IPS-18c (cell line): ENCODE data around the gene ZFAND2A.
"Not testable (repeated sequence)": the region's sequence is repeated elsewhere in the genome, so short reads cannot be mapped to it uniquely, and the experiment has no call there.

Source experiments
- H3K4me3 ChIP-seq: 2 replicates; pipeline ENCODE4 v1.7.0; 2013; ENCODE audit warnings: low read depth, mild to moderate bottlenecking, low read length, moderate library complexity; ENCODE audit not compliant: insufficient read depth
- H3K9me3 ChIP-seq: one replicate; pipeline ENCODE4 v1.6.1; 2013; ENCODE audit warnings: mild to moderate bottlenecking, low read length, moderate library complexity; ENCODE audit not compliant: control insufficient read depth, insufficient read depth

The ZFAND2A gene

GRCh38 chr7:1119201-1119600 is 40.8 kb downstream of the ZFAND2A start:
- Histone ChIP-seq H3K4me3 (no peak overlapping the region), H3K9me3 (peaks cover 2% of the 10 kb centered on the region)

GRCh38 chr7:1117321-1117928 is 42.6 kb downstream of the ZFAND2A start:
- Histone ChIP-seq H3K4me3 (no peak overlapping the region), H3K9me3 (no peaks in the 10 kb centered on the region)

GRCh38 chr7:1116383-1117008 is 43.5 kb downstream of the ZFAND2A start:
- not testable (repeated sequence) for H3K4me3 ChIP-seq, H3K9me3 ChIP-seq

- H3K4me3 ChIP-seq = not testable (repeated sequence)
These were observed 44.6 kb downstream of the ZFAND2A start for GRCh38 chr7:1115171-1116045.

GRCh38 chr7:1114505-1114904 is 45.5 kb downstream of the ZFAND2A start:
- H3K9me3 ChIP-seq = peaks cover 2% of the 10 kb centered on the region

More at GRCh38 chr7:1115171-1116045, 44.6 kb downstream of the ZFAND2A start:
- H3K9me3 ChIP-seq = not testable (repeated sequence)

GRCh38 chr7:1114088-1114487 is 45.9 kb downstream of the ZFAND2A start:
- H3K9me3 ChIP-seq = peaks cover 2% of the 10 kb centered on the region
- H3K4me3 ChIP-seq = no peak overlapping the region

More at GRCh38 chr7:1114505-1114904, 45.5 kb downstream of the ZFAND2A start:
- H3K4me3 ChIP-seq = no peak overlapping the region

GRCh38 chr7:1113548-1113885 is 46.5 kb downstream of the ZFAND2A start:
- peaks cover 2% of the 10 kb centered on the region for H3K9me3 ChIP-seq
- H3K4me3 ChIP-seq = no peak overlapping the region

GRCh38 chr7:1112625-1113547 is 47.1 kb downstream of the ZFAND2A start:
- Histone ChIP-seq H3K9me3 (peaks cover 2% of the 10 kb centered on the region), H3K4me3 (no peak overlapping the region)

- peaks cover 2% of the 10 kb centered on the region for H3K9me3 ChIP-seq
- no peak overlapping the region for H3K4me3 ChIP-seq
These were observed 47.9 kb downstream of the ZFAND2A start for GRCh38 chr7:1112109-1112508.

GRCh38 chr7:1111156-1111555 is 48.8 kb downstream of the ZFAND2A start:
- H3K9me3 ChIP-seq = peaks cover 2% of the 10 kb centered on the region
- no peak overlapping the region for H3K4me3 ChIP-seq

GRCh38 chr7:1110358-1110757 is 49.6 kb downstream of the ZFAND2A start:
- H3K9me3 ChIP-seq = peaks cover 2% of the 10 kb centered on the region
- H3K4me3 ChIP-seq = no peak overlapping the region

- H3K4me3 ChIP-seq = no peak overlapping the region
- H3K9me3 ChIP-seq = peaks cover 2% of the 10 kb centered on the region
These were observed 50.2 kb downstream of the ZFAND2A start for GRCh38 chr7:1109581-1110310.

- Histone ChIP-seq H3K4me3 (no peak overlapping the region), H3K9me3 (peaks cover 2% of the 10 kb centered on the region)
These were observed 51.6 kb downstream of the ZFAND2A start for GRCh38 chr7:1108264-1108920.

- peaks cover 4% of the 10 kb centered on the region for H3K9me3 ChIP-seq
- H3K4me3 ChIP-seq = no peak overlapping the region
These were observed 53.1 kb downstream of the ZFAND2A start for GRCh38 chr7:1106793-1107421.

GRCh38 chr7:1106063-1106792 is 53.8 kb downstream of the ZFAND2A start:
- peaks cover 2% of the 10 kb centered on the region for H3K9me3 ChIP-seq
- no peak overlapping the region for H3K4me3 ChIP-seq
